ENCODE measurements around the gene APOL1. TPM values are rescaled to one million over a fixed set of nuclear protein-coding genes. Genes with fewer than 3 reads are reported as not detected.

The APOL1 gene
- total and polyA plus RNA-seq, 7 experiments from 2014 or later = 6.2 to 91.1 (median 17.8) TPM

DNA sequence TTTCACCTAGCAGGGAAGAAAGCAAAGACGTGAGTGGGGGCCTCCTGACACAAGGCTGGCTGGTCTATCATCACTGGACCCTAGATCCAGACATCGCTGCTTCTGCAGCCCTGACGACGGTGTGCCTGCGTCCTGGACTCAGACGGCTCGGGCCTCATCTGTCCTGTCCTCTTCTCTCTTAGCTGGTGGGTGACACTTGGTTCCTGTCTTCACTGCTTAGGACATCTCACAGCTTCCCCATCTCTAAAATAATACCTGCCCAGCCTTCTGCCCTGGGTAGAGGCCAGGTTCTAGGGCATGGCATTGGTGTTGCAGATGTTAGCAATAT lies 41.3 kb downstream of the APOL1 start:
- peaks cover 22 to 81% (median 60%) of the 10 kb centered on the region in 5 donors for H3K36me3 Mint-ChIP-seq
- intact Hi-C loops (cut with micrococcal nuclease) = no loop called here
- peaks cover 22 to 36% (median 26%) of the 10 kb centered on the region in 7 donors for H3K4me1 Mint-ChIP-seq
- peaks cover 7% of the 10 kb centered on the region in 2 donors for H3K4me1 ChIP-seq (ENCODE audit: control insufficient read depth in 2 of 2, insufficient read depth in 2 of 2, low read length in 2 of 2)
- H3K4me3 Mint-ChIP-seq = peak overlapping the region in 1 of 10 donors; percentile 18
- peak overlapping the region in 8 of 9 donors; percentile 26 to 76 (median 42) for H3K27ac Mint-ChIP-seq
- no peaks in the 10 kb centered on the region for H3K27me3 ChIP-seq (ENCODE audit: control insufficient read depth in 2 of 2, insufficient read depth in 2 of 2, low read length in 2 of 2)
- ATAC-seq = no peak
- H3K9me3 ChIP-seq (ENCODE audit: control insufficient read depth in 2 of 3, low read length in 3 of 3) = peaks cover 0 to 7% (median 0%) of the 10 kb centered on the region in 3 experiments
- peaks cover 0 to 22% (median 3%) of the 10 kb centered on the region in 11 donors for H3K9me3 Mint-ChIP-seq
- H3K27me3 Mint-ChIP-seq = no peaks in the 10 kb centered on the region
- DNase-seq = peak in 1 of 9 donors; percentile 6
- H3K36me3 ChIP-seq (ENCODE audit: control insufficient read depth in 2 of 3, insufficient read depth in 3 of 3, low read length in 3 of 3) = peaks cover 61 to 86% (median 71%) of the 10 kb centered on the region in 3 experiments
- H3K27ac ChIP-seq (ENCODE audit: low read depth, low read length) = no peak overlapping the region
- ChIA-PET POLR2A (interaction anchor here (0.7 kb wide), 1 partner anchor 176 kb away, joined by 3 read pairs; no protein-coding TSS in a partner anchor), CTCF (interaction anchor here (2.2 kb wide), 1 partner anchor 8 kb away, joined by 6 read pairs; no protein-coding TSS in a partner anchor)
- H3K4me3 ChIP-seq (ENCODE audit: low read length) = no peak overlapping the region

DNA sequence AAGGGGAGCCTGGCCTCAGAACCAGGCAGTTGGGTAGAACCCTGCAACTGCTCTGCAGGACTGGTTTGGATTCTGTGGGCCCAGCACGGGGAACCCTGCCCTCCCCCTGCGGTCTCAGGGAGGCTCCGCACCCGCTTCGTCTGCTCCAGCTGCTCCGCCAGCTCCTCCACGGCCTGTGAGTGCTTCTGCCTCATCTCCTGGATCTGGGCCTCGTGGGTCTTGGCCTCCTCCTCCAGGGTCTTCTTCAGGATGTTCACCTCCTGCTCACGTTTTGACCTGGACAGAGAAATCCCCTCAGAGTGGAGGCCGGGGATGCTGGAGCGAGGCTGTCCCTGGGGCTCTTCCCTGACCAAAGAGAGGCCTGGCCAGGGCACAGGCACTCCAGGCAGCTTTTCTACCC lies 41.9 kb downstream of the APOL1 start:
- H3K36me3 Mint-ChIP-seq = peaks cover 22 to 76% (median 55%) of the 10 kb centered on the region in 5 donors
- no peak overlapping the region for H3K4me3 Mint-ChIP-seq
- H3K9me3 Mint-ChIP-seq = peaks cover 0 to 17% (median 3%) of the 10 kb centered on the region in 11 donors
- DNase-seq (no peak), ATAC-seq (no peak)
- ChIA-PET CTCF (interaction anchor here (0.8 kb wide), 1 partner anchor 16 kb away, joined by 4 read pairs; no protein-coding TSS in a partner anchor), POLR2A (interaction anchor here (0.7 to 0.9 kb wide), 2 partner anchors 23 to 176 kb away, joined by 3 read pairs; no protein-coding TSS in a partner anchor)
- peaks cover 0 to 7% (median 0%) of the 10 kb centered on the region in 3 experiments for H3K9me3 ChIP-seq (ENCODE audit: control insufficient read depth in 2 of 3, low read length in 3 of 3)
- H3K4me1 ChIP-seq (ENCODE audit: control insufficient read depth in 2 of 2, insufficient read depth in 2 of 2, low read length in 2 of 2) = peaks cover 2% of the 10 kb centered on the region in 2 donors
- no peak overlapping the region for H3K4me3 ChIP-seq (ENCODE audit: low read length)
- intact Hi-C loops (cut with micrococcal nuclease) = no loop called here
- H3K4me1 Mint-ChIP-seq = peaks cover 17 to 31% (median 21%) of the 10 kb centered on the region in 7 donors
- H3K27ac Mint-ChIP-seq = peak overlapping the region in 4 of 9 donors; percentile 54 to 73 (median 60)
- H3K36me3 ChIP-seq (ENCODE audit: control insufficient read depth in 2 of 3, insufficient read depth in 3 of 3, low read length in 3 of 3) = peaks cover 67 to 86% (median 71%) of the 10 kb centered on the region in 3 experiments
- no peak overlapping the region for H3K27ac ChIP-seq (ENCODE audit: low read depth, low read length)
- H3K27me3 Mint-ChIP-seq = no peaks in the 10 kb centered on the region
- no peaks in the 10 kb centered on the region for H3K27me3 ChIP-seq (ENCODE audit: control insufficient read depth in 2 of 2, insufficient read depth in 2 of 2, low read length in 2 of 2)

DNA sequence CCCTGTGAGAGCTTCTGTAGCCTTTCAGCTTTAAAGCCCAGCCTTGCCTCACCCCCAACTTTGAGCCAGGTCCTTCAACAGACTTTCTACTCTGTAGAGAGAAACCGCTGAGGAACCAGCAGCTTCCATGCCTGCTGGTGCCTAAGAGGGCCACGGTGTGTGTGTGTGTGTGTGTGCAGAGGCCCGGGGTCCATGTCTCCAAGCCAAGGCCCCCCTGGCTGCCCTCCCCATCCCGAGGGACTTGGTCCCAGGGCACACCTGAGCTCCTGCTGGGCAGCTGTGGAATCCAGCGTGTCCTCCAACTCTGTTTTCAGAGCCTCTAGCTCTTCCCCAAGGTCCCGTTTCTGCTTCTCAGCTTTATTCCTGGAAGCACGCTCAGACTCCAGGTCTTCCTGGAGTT lies 42.3 kb downstream of the APOL1 start:
- no peak overlapping the region for H3K4me3 Mint-ChIP-seq
- H3K36me3 Mint-ChIP-seq = peaks cover 22 to 77% (median 52%) of the 10 kb centered on the region in 5 donors
- H3K4me1 Mint-ChIP-seq = peaks cover 14 to 27% (median 16%) of the 10 kb centered on the region in 7 donors
- ChIA-PET CTCF (interaction anchor here (0.8 kb wide), 1 partner anchor 17 kb away, joined by 4 read pairs; no protein-coding TSS in a partner anchor), POLR2A (interaction anchor here (0.9 kb wide), 1 partner anchor 23 kb away, joined by 3 read pairs; no protein-coding TSS in a partner anchor)
- Histone ChIP-seq H3K4me1 (ENCODE audit: control insufficient read depth in 2 of 2, insufficient read depth in 2 of 2, low read length in 2 of 2) (no peaks in the 10 kb centered on the region), H3K4me3 (ENCODE audit: low read length) (no peak overlapping the region), H3K27ac (ENCODE audit: low read depth, low read length) (no peak overlapping the region), H3K9me3 (ENCODE audit: control insufficient read depth in 2 of 3, low read length in 3 of 3) (peaks cover 0 to 7% (median 0%) of the 10 kb centered on the region in 3 experiments), H3K27me3 (ENCODE audit: control insufficient read depth in 2 of 2, insufficient read depth in 2 of 2, low read length in 2 of 2) (no peaks in the 10 kb centered on the region), H3K36me3 (ENCODE audit: control insufficient read depth in 2 of 3, insufficient read depth in 3 of 3, low read length in 3 of 3) (peaks cover 71 to 88% (median 74%) of the 10 kb centered on the region in 3 experiments)
- H3K27me3 Mint-ChIP-seq = no peaks in the 10 kb centered on the region
- peak overlapping the region in 8 of 9 donors; percentile 27 to 73 (median 55) for H3K27ac Mint-ChIP-seq
- ATAC-seq = no peak
- peaks cover 0 to 15% (median 3%) of the 10 kb centered on the region in 11 donors for H3K9me3 Mint-ChIP-seq
- no peak for DNase-seq
- intact Hi-C loops (cut with micrococcal nuclease) = no loop called here

DNA sequence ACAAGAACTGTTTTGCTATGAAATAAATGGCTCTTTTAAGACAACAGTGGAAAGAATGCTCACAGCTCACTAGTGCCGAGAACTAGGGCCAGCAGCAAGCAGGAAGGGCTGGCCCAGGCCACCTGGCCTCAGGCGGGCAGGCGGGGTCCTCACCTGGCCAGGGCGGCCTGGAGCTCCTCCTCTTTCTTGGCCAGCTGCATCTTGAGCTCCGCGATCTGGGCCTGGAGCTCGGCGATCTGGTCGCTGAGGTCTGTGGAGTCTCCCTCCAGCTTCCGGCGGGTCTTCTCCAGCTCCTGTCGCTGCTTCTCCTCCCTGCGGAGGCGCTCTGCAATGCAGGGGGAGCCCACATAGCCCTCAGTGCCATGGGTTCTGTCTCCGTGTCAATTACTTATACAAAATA lies 43.8 kb downstream of the APOL1 start:
- POLR2A ChIA-PET = no interaction called here
- peaks cover 0 to 13% (median 2%) of the 10 kb centered on the region in 11 donors for H3K9me3 Mint-ChIP-seq
- H3K4me1 Mint-ChIP-seq = peaks cover 14 to 32% (median 21%) of the 10 kb centered on the region in 7 donors
- no peak overlapping the region for H3K4me3 ChIP-seq (ENCODE audit: low read length)
- CTCF ChIA-PET = interaction anchor here (0.6 to 1.4 kb wide), 2 partner anchors 174 to 175 kb away, joined by 4 to 5 read pairs; no protein-coding TSS in a partner anchor
- H3K27ac ChIP-seq (ENCODE audit: low read depth, low read length) = no peak overlapping the region
- H3K36me3 Mint-ChIP-seq = peaks cover 22 to 81% (median 56%) of the 10 kb centered on the region in 5 donors
- peaks cover 0 to 7% (median 0%) of the 10 kb centered on the region in 3 experiments for H3K9me3 ChIP-seq (ENCODE audit: control insufficient read depth in 2 of 3, low read length in 3 of 3)
- no peak for DNase-seq
- H3K36me3 ChIP-seq (ENCODE audit: control insufficient read depth in 2 of 3, insufficient read depth in 3 of 3, low read length in 3 of 3) = peaks cover 84 to 100% (median 88%) of the 10 kb centered on the region in 3 experiments
- ATAC-seq = no peak
- H3K4me1 ChIP-seq (ENCODE audit: control insufficient read depth in 2 of 2, insufficient read depth in 2 of 2, low read length in 2 of 2) = peaks cover 0 to 3% of the 10 kb centered on the region in 2 donors
- intact Hi-C loops (cut with micrococcal nuclease) = no loop called here
- H3K27me3 Mint-ChIP-seq = no peaks in the 10 kb centered on the region
- H3K4me3 Mint-ChIP-seq = peak overlapping the region in 1 of 10 donors; percentile 48
- no peaks in the 10 kb centered on the region for H3K27me3 ChIP-seq (ENCODE audit: control insufficient read depth in 2 of 2, insufficient read depth in 2 of 2, low read length in 2 of 2)
- H3K27ac Mint-ChIP-seq = peak overlapping the region in 5 of 9 donors; percentile 21 to 82 (median 67)

DNA sequence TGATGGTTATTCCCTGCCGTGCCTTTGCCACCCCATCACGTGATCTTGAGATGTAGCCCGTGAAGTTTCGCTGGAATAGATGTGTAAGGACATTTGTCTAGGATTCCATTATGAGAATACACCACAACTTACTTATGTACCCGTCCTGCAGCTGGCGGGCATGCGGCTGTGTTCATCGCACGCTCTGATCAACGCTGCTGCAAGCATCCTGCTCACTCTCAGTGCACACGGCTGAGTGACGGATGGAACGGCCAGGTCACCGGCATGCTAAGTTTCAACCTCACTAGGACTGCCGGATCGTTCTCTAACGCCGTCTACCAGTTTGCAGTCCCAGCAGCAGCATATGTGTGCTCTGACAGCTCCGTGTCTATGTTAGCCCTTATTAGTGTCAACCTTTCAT lies 44.6 kb downstream of the APOL1 start:
- H3K27ac Mint-ChIP-seq = peak overlapping the region in 8 of 9 donors; percentile 31 to 82 (median 66)
- H3K4me1 ChIP-seq (ENCODE audit: control insufficient read depth in 2 of 2, insufficient read depth in 2 of 2, low read length in 2 of 2) = peaks cover 0 to 3% of the 10 kb centered on the region in 2 donors
- H3K27me3 ChIP-seq (ENCODE audit: control insufficient read depth in 2 of 2, insufficient read depth in 2 of 2, low read length in 2 of 2) = no peaks in the 10 kb centered on the region
- no peaks in the 10 kb centered on the region for H3K27me3 Mint-ChIP-seq
- DNase-seq (no peak), ATAC-seq (no peak)
- ChIA-PET CTCF (interaction anchor here (1.3 to 7.0 kb wide), 3 partner anchors 20 to 174 kb away, joined by 3 to 119 read pairs (median 4); no protein-coding TSS in a partner anchor), POLR2A (interaction anchor here (0.8 to 1.2 kb wide), 2 partner anchors 10 to 12 kb away, joined by 3 to 5 read pairs; no protein-coding TSS in a partner anchor)
- peaks cover 0 to 9% (median 0%) of the 10 kb centered on the region in 11 donors for H3K9me3 Mint-ChIP-seq
- no peaks in the 10 kb centered on the region for H3K9me3 ChIP-seq (ENCODE audit: control insufficient read depth in 2 of 3, low read length in 3 of 3)
- H3K36me3 ChIP-seq (ENCODE audit: control insufficient read depth in 2 of 3, insufficient read depth in 3 of 3, low read length in 3 of 3) = peaks cover 92 to 100% (median 92%) of the 10 kb centered on the region in 3 experiments
- intact Hi-C loops (cut with micrococcal nuclease) = no loop called here
- no peak overlapping the region for H3K4me3 Mint-ChIP-seq
- peaks cover 14 to 75% (median 51%) of the 10 kb centered on the region in 5 donors for H3K36me3 Mint-ChIP-seq
- no peak overlapping the region for H3K4me3 ChIP-seq (ENCODE audit: low read length)
- H3K27ac ChIP-seq (ENCODE audit: low read depth, low read length) = no peak overlapping the region
- peaks cover 9 to 27% (median 17%) of the 10 kb centered on the region in 7 donors for H3K4me1 Mint-ChIP-seq

DNA sequence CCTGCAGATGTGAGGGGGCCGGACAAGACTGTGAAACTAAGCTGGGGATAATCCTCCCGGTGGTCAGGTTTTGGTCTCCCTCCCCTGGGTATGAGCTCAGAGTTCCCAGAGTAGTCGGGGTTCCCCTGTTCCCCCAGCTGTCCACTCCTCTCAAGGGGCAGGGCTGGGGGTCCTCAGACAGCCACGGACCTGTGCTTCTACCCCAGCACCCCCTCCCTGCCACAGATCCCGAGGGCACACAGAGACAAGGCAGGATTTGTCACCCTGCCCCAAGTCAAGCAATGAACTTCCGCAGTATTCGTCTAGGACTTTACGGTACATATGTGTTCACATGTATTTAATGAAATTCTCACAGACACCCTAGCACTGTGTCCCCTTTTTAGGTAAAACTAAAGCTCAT lies 45.2 kb downstream of the APOL1 start:
- Mint-ChIP-seq H3K27ac (peak overlapping the region in 4 of 9 donors; percentile 43 to 77 (median 72)), H3K4me1 (peaks cover 9 to 23% (median 13%) of the 10 kb centered on the region in 7 donors), H3K27me3 (no peaks in the 10 kb centered on the region), H3K9me3 (peaks cover 0 to 5% (median 0%) of the 10 kb centered on the region in 11 donors), H3K4me3 (no peak overlapping the region), H3K36me3 (peaks cover 12 to 72% (median 46%) of the 10 kb centered on the region in 5 donors)
- peaks cover 91 to 100% (median 93%) of the 10 kb centered on the region in 3 experiments for H3K36me3 ChIP-seq (ENCODE audit: control insufficient read depth in 2 of 3, insufficient read depth in 3 of 3, low read length in 3 of 3)
- peaks cover 0 to 3% of the 10 kb centered on the region in 2 donors for H3K4me1 ChIP-seq (ENCODE audit: control insufficient read depth in 2 of 2, insufficient read depth in 2 of 2, low read length in 2 of 2)
- no peak overlapping the region for H3K4me3 ChIP-seq (ENCODE audit: low read length)
- no peak overlapping the region for H3K27ac ChIP-seq (ENCODE audit: low read depth, low read length)
- no peaks in the 10 kb centered on the region for H3K27me3 ChIP-seq (ENCODE audit: control insufficient read depth in 2 of 2, insufficient read depth in 2 of 2, low read length in 2 of 2)
- intact Hi-C loops (cut with micrococcal nuclease) = no loop called here
- DNase-seq (peak in 1 of 9 donors; percentile 7), ATAC-seq (no peak)
- H3K9me3 ChIP-seq (ENCODE audit: control insufficient read depth in 2 of 3, low read length in 3 of 3) = no peaks in the 10 kb centered on the region
- ChIA-PET CTCF (interaction anchor here (0.7 to 7.0 kb wide), 5 partner anchors 13 to 184 kb away, joined by 3 to 119 read pairs (median 3); no protein-coding TSS in a partner anchor), POLR2A (interaction anchor here (0.8 to 1.5 kb wide), 5 partner anchors 9 to 82 kb away, joined by 3 to 6 read pairs (median 3); no protein-coding TSS in a partner anchor)

Data from naive thymus-derived CD4-positive, alpha-beta T cell (primary cell).